ENCODE data around the gene ZDHHC24.

ZDHHC24 gene

GRCh38 chr11:66554602-66555001, 8.8 kb upstream of the ZDHHC24 start:
- DNase-seq (ENCODE audit: extremely low read depth, low read depth) = no peak
- no peak overlapping the region for H3K4me3 ChIP-seq (replicated peaks; ENCODE audit: low read depth, low read length)
- no peak for TF ChIP-seq CTCF (IDR thresholded peaks at IDR 0.05; ENCODE audit: low read depth, low read length, missing control alignments)

GRCh38 chr11:66550887-66551286, 5.0 kb upstream of the ZDHHC24 start:
- DNase-seq (ENCODE audit: extremely low read depth, low read depth) = no peak
- no peak for TF ChIP-seq CTCF (IDR thresholded peaks at IDR 0.05; ENCODE audit: low read depth, low read length, missing control alignments)
- H3K4me3 ChIP-seq (replicated peaks; ENCODE audit: low read depth, low read length) = no peak overlapping the region

GRCh38 chr11:66549696-66550095, 3.8 kb upstream of the ZDHHC24 start:
- DNase-seq (ENCODE audit: extremely low read depth, low read depth) = no peak
- no peak for TF ChIP-seq CTCF (IDR thresholded peaks at IDR 0.05; ENCODE audit: low read depth, low read length, missing control alignments)
- H3K4me3 ChIP-seq (replicated peaks; ENCODE audit: low read depth, low read length) = no peak overlapping the region

- TF ChIP-seq CTCF (IDR thresholded peaks at IDR 0.05; ENCODE audit: low read depth, low read length, missing control alignments) = no peak
- DNase-seq (ENCODE audit: extremely low read depth, low read depth) = no peak
- no peak overlapping the region for H3K4me3 ChIP-seq (replicated peaks; ENCODE audit: low read depth, low read length)
Measured at GRCh38 chr11:66548774-66549630, 3.2 kb upstream of the ZDHHC24 start.

- DNase-seq (ENCODE audit: extremely low read depth, low read depth) = no peak
- TF ChIP-seq CTCF (IDR thresholded peaks at IDR 0.05; ENCODE audit: low read depth, low read length, missing control alignments) = no peak
- no peak overlapping the region for H3K4me3 ChIP-seq (replicated peaks; ENCODE audit: low read depth, low read length)
Measured at GRCh38 chr11:66548041-66548440, 2.2 kb upstream of the ZDHHC24 start.

- DNase-seq (ENCODE audit: extremely low read depth, low read depth) = no peak
- no peak overlapping the region for H3K4me3 ChIP-seq (replicated peaks; ENCODE audit: low read depth, low read length)
- no peak for TF ChIP-seq CTCF (IDR thresholded peaks at IDR 0.05; ENCODE audit: low read depth, low read length, missing control alignments)
Measured at GRCh38 chr11:66547662-66548009, 1.8 kb upstream of the ZDHHC24 start.
